ENCODE results near the gene PRDM16. TPM values are rescaled to one million over a fixed set of nuclear protein-coding genes. Genes with fewer than 3 reads are reported as not detected.

The PRDM16 gene
- polyA plus RNA-seq (2013, experiment 1 of 2) = 0.60 TPM
- polyA plus RNA-seq (2013, experiment 2 of 2) = 1.4 TPM

- Histone ChIP-seq H3K27ac (ENCODE audit: low read depth, low read length) (no peak within 1 kb of the TSS), H3K9ac (ENCODE audit: low read depth, low read length) (peak within 1 kb of the TSS; percentile 19; the same call in 1 of the 2 replicates), H3K36me3 (ENCODE audit: insufficient read depth, low read length) (no peaks in the 10 kb centered on the region), H3K27me3 (ENCODE audit: insufficient read depth, low read length) (peaks cover 95% of the 10 kb centered on the region), H3K4me1 (ENCODE audit: insufficient read depth, low read length) (peaks cover 11% of the 10 kb centered on the region; the same call in 1 of the 2 replicates), H3K4me3 (ENCODE audit: low read length) (peak within 1 kb of the TSS; percentile 50), H3K9me3 (ENCODE audit: insufficient read depth, low read depth, low read length) (no peaks in the 10 kb centered on the region)
- WGBS = 2% methylated on average over 106 of the region's 106 CpGs
These were observed at the start of gene PRDM16 for GRCh38 chr1:3068564-3069431. TSS of gene PRDM16 (plus strand) at chr1:3069203. CDS start at chr1:3069260, 57 bp downstream.

- Histone ChIP-seq H3K4me1 (ENCODE audit: insufficient read depth, low read length) (no peaks in the 10 kb centered on the region), H3K9ac (ENCODE audit: low read depth, low read length) (no peak overlapping the region), H3K9me3 (ENCODE audit: insufficient read depth, low read depth, low read length) (peaks cover 53% of the 10 kb centered on the region; the same call in 1 of the 2 replicates), H3K27me3 (ENCODE audit: insufficient read depth, low read length) (peaks cover 2% of the 10 kb centered on the region; the same call in 1 of the 2 replicates), H3K36me3 (ENCODE audit: insufficient read depth, low read length) (no peaks in the 10 kb centered on the region), H3K4me3 (ENCODE audit: low read length) (no peak overlapping the region), H3K27ac (ENCODE audit: low read depth, low read length) (no peak overlapping the region)
- WGBS = 90% methylated on average over 24 of the region's 24 CpGs
These were observed 49.4 kb upstream of the PRDM16 start for GRCh38 chr1:3019516-3020051.

GRCh38 chr1:3020263-3020909 is 48.6 kb upstream of the PRDM16 start:
- peaks cover 55% of the 10 kb centered on the region for H3K9me3 ChIP-seq (ENCODE audit: insufficient read depth, low read depth, low read length)
- H3K4me3 ChIP-seq (ENCODE audit: low read length) = no peak overlapping the region
- H3K4me1 ChIP-seq (ENCODE audit: insufficient read depth, low read length) = no peaks in the 10 kb centered on the region
- H3K36me3 ChIP-seq (ENCODE audit: insufficient read depth, low read length) = no peaks in the 10 kb centered on the region
- H3K27me3 ChIP-seq (ENCODE audit: insufficient read depth, low read length) = no peaks in the 10 kb centered on the region
- 81% methylated on average over 12 of the region's 12 CpGs for WGBS
- no peak overlapping the region for H3K27ac ChIP-seq (ENCODE audit: low read depth, low read length)
- H3K9ac ChIP-seq (ENCODE audit: low read depth, low read length) = no peak overlapping the region

- Histone ChIP-seq H3K36me3 (ENCODE audit: insufficient read depth, low read length) (no peaks in the 10 kb centered on the region), H3K9me3 (ENCODE audit: insufficient read depth, low read depth, low read length) (peaks cover 62% of the 10 kb centered on the region), H3K9ac (ENCODE audit: low read depth, low read length) (no peak within 1 kb of the TSS), H3K4me1 (ENCODE audit: insufficient read depth, low read length) (no peaks in the 10 kb centered on the region), H3K4me3 (ENCODE audit: low read length) (no peak within 1 kb of the TSS), H3K27ac (ENCODE audit: low read depth, low read length) (no peak within 1 kb of the TSS), H3K27me3 (ENCODE audit: insufficient read depth, low read length) (no peaks in the 10 kb centered on the region)
- WGBS = 74% methylated on average over 8 of the region's 8 CpGs
These were observed 47.8 kb upstream of the PRDM16 start, which contains the start of gene ACTRT2 for GRCh38 chr1:3021233-3021671. TSS of gene ACTRT2 (plus strand) at chr1:3021467. CDS start at chr1:3021687, 220 bp downstream.

GRCh38 chr1:3021801-3022401 is 47.1 kb upstream of the PRDM16 start:
- 91% methylated on average over 28 of the region's 28 CpGs for WGBS
- Histone ChIP-seq H3K9me3 (ENCODE audit: insufficient read depth, low read depth, low read length) (peaks cover 65% of the 10 kb centered on the region), H3K4me1 (ENCODE audit: insufficient read depth, low read length) (no peaks in the 10 kb centered on the region), H3K9ac (ENCODE audit: low read depth, low read length) (no peak overlapping the region), H3K27me3 (ENCODE audit: insufficient read depth, low read length) (no peaks in the 10 kb centered on the region), H3K27ac (ENCODE audit: low read depth, low read length) (no peak overlapping the region), H3K4me3 (ENCODE audit: low read length) (no peak overlapping the region), H3K36me3 (ENCODE audit: insufficient read depth, low read length) (no peaks in the 10 kb centered on the region)

GRCh38 chr1:3022511-3022973 is 46.5 kb upstream of the PRDM16 start:
- H3K9me3 ChIP-seq (ENCODE audit: insufficient read depth, low read depth, low read length) = peaks cover 65% of the 10 kb centered on the region
- WGBS = 87% methylated on average over 18 of the region's 18 CpGs

GRCh38 chr1:3022976-3023375 is 46.0 kb upstream of the PRDM16 start:
- H3K27ac ChIP-seq (ENCODE audit: low read depth, low read length) = no peak overlapping the region
- H3K27me3 ChIP-seq (ENCODE audit: insufficient read depth, low read length) = no peaks in the 10 kb centered on the region
- H3K36me3 ChIP-seq (ENCODE audit: insufficient read depth, low read length) = no peaks in the 10 kb centered on the region
- H3K9me3 ChIP-seq (ENCODE audit: insufficient read depth, low read depth, low read length) = peaks cover 61% of the 10 kb centered on the region
- H3K9ac ChIP-seq (ENCODE audit: low read depth, low read length) = no peak overlapping the region
- no peak overlapping the region for H3K4me3 ChIP-seq (ENCODE audit: low read length)
- 91% methylated on average over 14 of the region's 14 CpGs for WGBS
- no peaks in the 10 kb centered on the region for H3K4me1 ChIP-seq (ENCODE audit: insufficient read depth, low read length)

More at GRCh38 chr1:3022511-3022973, 46.5 kb upstream of the PRDM16 start:
- Histone ChIP-seq H3K9ac (ENCODE audit: low read depth, low read length) (no peak overlapping the region), H3K27ac (ENCODE audit: low read depth, low read length) (no peak overlapping the region), H3K4me1 (ENCODE audit: insufficient read depth, low read length) (no peaks in the 10 kb centered on the region), H3K4me3 (ENCODE audit: low read length) (no peak overlapping the region), H3K27me3 (ENCODE audit: insufficient read depth, low read length) (no peaks in the 10 kb centered on the region), H3K36me3 (ENCODE audit: insufficient read depth, low read length) (no peaks in the 10 kb centered on the region)

GRCh38 chr1:3024019-3024418 is 45.0 kb upstream of the PRDM16 start:
- H3K9ac ChIP-seq (ENCODE audit: low read depth, low read length) = no peak overlapping the region
- H3K36me3 ChIP-seq (ENCODE audit: insufficient read depth, low read length) = no peaks in the 10 kb centered on the region
- H3K27ac ChIP-seq (ENCODE audit: low read depth, low read length) = no peak overlapping the region
- no peaks in the 10 kb centered on the region for H3K4me1 ChIP-seq (ENCODE audit: insufficient read depth, low read length)
- 82% methylated on average over 9 of the region's 9 CpGs for WGBS
- no peak overlapping the region for H3K4me3 ChIP-seq (ENCODE audit: low read length)
- H3K9me3 ChIP-seq (ENCODE audit: insufficient read depth, low read depth, low read length) = peaks cover 60% of the 10 kb centered on the region
- no peaks in the 10 kb centered on the region for H3K27me3 ChIP-seq (ENCODE audit: insufficient read depth, low read length)

GRCh38 chr1:3024588-3024987 is 44.4 kb upstream of the PRDM16 start:
- H3K9me3 ChIP-seq (ENCODE audit: insufficient read depth, low read depth, low read length) = peaks cover 54% of the 10 kb centered on the region
- WGBS = 85% methylated on average over 10 of the region's 11 CpGs
- H3K27ac ChIP-seq (ENCODE audit: low read depth, low read length) = no peak overlapping the region

GRCh38 chr1:3026124-3026523 is 42.9 kb upstream of the PRDM16 start:
- 94% methylated on average over 1 of the region's 1 CpG for WGBS
- H3K4me3 ChIP-seq (ENCODE audit: low read length) = no peak overlapping the region

More at GRCh38 chr1:3024588-3024987, 44.4 kb upstream of the PRDM16 start:
- no peak overlapping the region for H3K4me3 ChIP-seq (ENCODE audit: low read length)
- H3K9ac ChIP-seq (ENCODE audit: low read depth, low read length) = no peak overlapping the region
- no peaks in the 10 kb centered on the region for H3K36me3 ChIP-seq (ENCODE audit: insufficient read depth, low read length)
- H3K4me1 ChIP-seq (ENCODE audit: insufficient read depth, low read length) = no peaks in the 10 kb centered on the region
- no peaks in the 10 kb centered on the region for H3K27me3 ChIP-seq (ENCODE audit: insufficient read depth, low read length)

More at GRCh38 chr1:3026124-3026523, 42.9 kb upstream of the PRDM16 start:
- no peaks in the 10 kb centered on the region for H3K4me1 ChIP-seq (ENCODE audit: insufficient read depth, low read length)
- no peak overlapping the region for H3K9ac ChIP-seq (ENCODE audit: low read depth, low read length)
- H3K27me3 ChIP-seq (ENCODE audit: insufficient read depth, low read length) = no peaks in the 10 kb centered on the region
- no peak overlapping the region for H3K27ac ChIP-seq (ENCODE audit: low read depth, low read length)
- peaks cover 52% of the 10 kb centered on the region for H3K9me3 ChIP-seq (ENCODE audit: insufficient read depth, low read depth, low read length)
- no peaks in the 10 kb centered on the region for H3K36me3 ChIP-seq (ENCODE audit: insufficient read depth, low read length)

All from HUES64 (cell line).